Stomach (tissue), 9 donors: ENCODE results near the gene GCNA. TPM values are rescaled to one million over a fixed set of nuclear protein-coding genes. Genes with fewer than 3 reads are reported as not detected.
"Not testable (repeated sequence)": the region's sequence is repeated elsewhere in the genome, so short reads cannot be mapped to it uniquely, and the experiment has no call there.

Experiments used
- DNase-seq, 2 donors: peaks; one replicate each; pipeline versions ENCODE4 v3.0.0 to v3.0.0-alpha.2; 2013 to 2019
- H3K27ac ChIP-seq, 5 donors: fragments of 200-600 bp in 4 of 5; sonication (generic) in 4 of 5; one replicate each; pipeline ENCODE4 v1.5.1; 2013 to 2019; ENCODE audit warnings: mild to moderate bottlenecking in 1 of 5, moderate library complexity in 1 of 5
- H3K27me3 ChIP-seq, 3 donors: fragments of 200-600 bp; sonication (generic); one replicate each; pipeline ENCODE4 v1.5.1; 2017 to 2019; ENCODE audit warnings: mixed run types in 1 of 3
- H3K36me3 ChIP-seq, 4 donors: fragments of 200-600 bp; sonication (generic); 1 replicate in 3 of 4; 2 replicates in 1 of 4; pipeline ENCODE4 v1.5.1; 2016 to 2019
- H3K4me1 ChIP-seq, 4 donors: fragments of 200-600 bp; sonication (generic); one replicate each; pipeline ENCODE4 v1.5.1; 2016 to 2019
- H3K4me3 ChIP-seq, 4 donors: fragments of 200-600 bp; sonication (generic) in 3 of 4; one replicate each; pipeline ENCODE4 v1.5.1; 2016 to 2019; ENCODE audit warnings: mild to moderate bottlenecking in 1 of 4
- H3K9me3 ChIP-seq, 4 donors: fragments of 200-600 bp; sonication (generic); one replicate each; pipeline ENCODE4 v1.5.1; 2016 to 2019
- EP300 ChIP-seq: sonication (generic); formaldehyde crosslinking; IDR thresholded peaks from one replicate; pipeline ENCODE4 v1.6.1; 2017; ENCODE audit warnings: antibody characterized with exemption
- POLR2A ChIP-seq, 4 donors: fragments of 450-650 bp; IDR thresholded peaks; one replicate each; pipeline ENCODE4 v1.6.1; 2016; ENCODE audit warnings: antibody characterized with exemption in 4 of 4, control low read depth in 2 of 4, mild to moderate bottlenecking in 1 of 4, moderate library complexity in 1 of 4
- POLR2AphosphoS5 ChIP-seq, 3 donors: sonication (generic); formaldehyde crosslinking; IDR thresholded peaks; one replicate each; pipeline ENCODE4 v1.6.1; 2016; ENCODE audit warnings: antibody characterized with exemption in 3 of 3
- WGBS, 5 donors: extraction: QIAGEN DNeasy Blood & Tissue Kit in 3 of 5; methylation state at CpG; one replicate each; pipeline versions ENCODE4 v1.1.5 to v1.1.7; 2013 to 2018; 5-methylcytosine and 5-hydroxymethylcytosine counted together
- intact Hi-C: fragments of 100-400 bp; cut with DNase I; formaldehyde crosslinking; loops from one replicate; pipeline ENCODE4 v1.15.1; 2023; ENCODE audit warnings: low total_unique reads
- polyA plus RNA-seq, 3 donors: library from polyadenylated mRNA; stranded (reverse); fragments of 200-250 nt; gene quantifications; one replicate each; pipeline ENCODE4 v1.2.3, GENCODE V29; 2013
- total RNA-seq, 5 donors: library from RNA; depleted of rRNA; stranded (reverse); fragments of >200 nt; gene quantifications; one replicate each; pipeline versions ENCODE4 v1.1.0 to v1.2.3, GENCODE V29; 2014 to 2016
- TF ChIP-seq, protein P1 (sequence below), 7 experiments: fragments of 450-650 bp in 4 of 7; fragments of 200-600 bp in 3 of 7; sonication (generic) in 3 of 7; IDR thresholded peaks; one replicate each; pipeline ENCODE4 v1.5.1; 2016 to 2019; ENCODE audit warnings: antibody characterized with exemption in 7 of 7, control low read depth in 2 of 7, mild to moderate bottlenecking in 1 of 7
- donor health status: healthy with polysubstance abuse.
- donor health status: Bipolar disorder and iron deficiency.
- donor health status: healthy.

Gene GCNA
- total and polyA plus RNA-seq, 8 donors: 0.46 to 18.3 (median 2.0) TPM

DNA sequence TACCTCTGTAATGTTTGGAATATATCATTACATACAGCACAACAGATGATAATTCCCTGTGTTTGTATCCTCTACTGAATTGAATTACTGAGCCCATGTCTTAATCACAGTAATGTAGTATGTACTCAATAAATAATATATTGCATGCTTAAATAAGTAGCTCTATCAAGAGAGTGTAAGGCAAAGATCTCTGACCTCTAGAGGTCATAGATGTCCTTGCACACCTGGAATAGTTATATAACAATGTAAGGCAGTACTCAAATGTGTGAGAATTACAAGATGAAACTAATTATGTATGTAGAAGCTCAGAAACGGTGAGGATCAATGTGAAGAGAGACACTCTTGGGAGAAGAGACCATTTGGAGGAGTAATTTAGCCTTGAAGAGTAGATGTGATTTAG lies 14.3 kb upstream of the GCNA start:
- Histone ChIP-seq H3K4me3 (no peak overlapping the region), H3K4me1 (peaks cover 0 to 8% (median 0%) of the 10 kb centered on the region in 4 donors), H3K27ac (no peak overlapping the region), H3K36me3 (peaks cover 26 to 100% (median 100%) of the 10 kb centered on the region in 4 donors), H3K27me3 (no peaks in the 10 kb centered on the region), H3K9me3 (no peaks in the 10 kb centered on the region)
- no peak for DNase-seq
- no peak for TF ChIP-seq POLR2A (IDR thresholded peaks at IDR 0.05)
- TF ChIP-seq POLR2AphosphoS5 (IDR thresholded peaks at IDR 0.05): no peak
- TF ChIP-seq, protein P1, sequence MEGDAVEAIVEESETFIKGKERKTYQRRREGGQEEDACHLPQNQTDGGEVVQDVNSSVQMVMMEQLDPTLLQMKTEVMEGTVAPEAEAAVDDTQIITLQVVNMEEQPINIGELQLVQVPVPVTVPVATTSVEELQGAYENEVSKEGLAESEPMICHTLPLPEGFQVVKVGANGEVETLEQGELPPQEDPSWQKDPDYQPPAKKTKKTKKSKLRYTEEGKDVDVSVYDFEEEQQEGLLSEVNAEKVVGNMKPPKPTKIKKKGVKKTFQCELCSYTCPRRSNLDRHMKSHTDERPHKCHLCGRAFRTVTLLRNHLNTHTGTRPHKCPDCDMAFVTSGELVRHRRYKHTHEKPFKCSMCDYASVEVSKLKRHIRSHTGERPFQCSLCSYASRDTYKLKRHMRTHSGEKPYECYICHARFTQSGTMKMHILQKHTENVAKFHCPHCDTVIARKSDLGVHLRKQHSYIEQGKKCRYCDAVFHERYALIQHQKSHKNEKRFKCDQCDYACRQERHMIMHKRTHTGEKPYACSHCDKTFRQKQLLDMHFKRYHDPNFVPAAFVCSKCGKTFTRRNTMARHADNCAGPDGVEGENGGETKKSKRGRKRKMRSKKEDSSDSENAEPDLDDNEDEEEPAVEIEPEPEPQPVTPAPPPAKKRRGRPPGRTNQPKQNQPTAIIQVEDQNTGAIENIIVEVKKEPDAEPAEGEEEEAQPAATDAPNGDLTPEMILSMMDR (IDR thresholded peaks at IDR 0.05): no peak
- no peak for TF ChIP-seq EP300
- intact Hi-C loops: no loop called here
- WGBS, 5 donors: 30 to 84% (median 70%) methylated on average over 1 of the region's 1 CpG

- H3K4me3 ChIP-seq: no peak overlapping the region
- no peak overlapping the region for H3K27ac ChIP-seq
- WGBS, 5 donors: 50 to 72% (median 60%) methylated on average over 9 of the region's 9 CpGs
- H3K36me3 ChIP-seq: peaks cover 26 to 99% (median 98%) of the 10 kb centered on the region in 4 donors
- TF ChIP-seq, protein P1 (IDR thresholded peaks at IDR 0.05): no peak
- no peak for TF ChIP-seq POLR2AphosphoS5 (IDR thresholded peaks at IDR 0.05)
- TF ChIP-seq POLR2A (IDR thresholded peaks at IDR 0.05): no peak
- no peak for TF ChIP-seq EP300
- intact Hi-C loops: no loop called here
- H3K27me3 ChIP-seq: no peaks in the 10 kb centered on the region
- peaks cover 0 to 8% (median 0%) of the 10 kb centered on the region in 4 donors for H3K4me1 ChIP-seq
- no peaks in the 10 kb centered on the region for H3K9me3 ChIP-seq
- no peak for DNase-seq
Observed at GRCh38 chrX:71565474-71566041, 12.7 kb upstream of the GCNA start.

GRCh38 chrX:71571390-71571789 lies 6.8 kb upstream of the GCNA start:
- DNase-seq, H3K4me1 ChIP-seq, intact Hi-C loops, H3K27me3 ChIP-seq, H3K27ac ChIP-seq, H3K9me3 ChIP-seq, H3K4me3 ChIP-seq: not testable (repeated sequence)
- 81 to 90% (median 81%) methylated on average over 8 of the region's 8 CpGs for WGBS, 5 donors
- peaks cover 8 to 99% (median 97%) of the 10 kb centered on the region in 4 donors for H3K36me3 ChIP-seq

- Histone ChIP-seq H3K4me1 (no peaks in the 10 kb centered on the region), H3K27me3 (no peaks in the 10 kb centered on the region), H3K36me3 (peaks cover 8 to 89% (median 84%) of the 10 kb centered on the region in 4 donors), H3K4me3 (no peak overlapping the region), H3K27ac (no peak overlapping the region), H3K9me3 (no peaks in the 10 kb centered on the region)
- TF ChIP-seq POLR2A (IDR thresholded peaks at IDR 0.05): no peak
- TF ChIP-seq EP300: no peak
- TF ChIP-seq POLR2AphosphoS5 (IDR thresholded peaks at IDR 0.05): no peak
- TF ChIP-seq, protein P1 (IDR thresholded peaks at IDR 0.05): no peak
- 53 to 89% (median 66%) methylated on average over 2 of the region's 2 CpGs for WGBS, 5 donors
- intact Hi-C loops: no loop called here
- no peak for DNase-seq
Observed at GRCh38 chrX:71573590-71573989, 4.6 kb upstream of the GCNA start.

GRCh38 chrX:71577682-71578081 lies 555 bp upstream of the GCNA start:
- H3K4me1 ChIP-seq: no peaks in the 10 kb centered on the region
- no peak overlapping the region for H3K4me3 ChIP-seq
- H3K27ac ChIP-seq: no peak overlapping the region
- H3K9me3 ChIP-seq: no peaks in the 10 kb centered on the region
- intact Hi-C loops: no loop called here
- DNase-seq: no peak
- peaks cover 5 to 55% (median 46%) of the 10 kb centered on the region in 4 donors for H3K36me3 ChIP-seq
- H3K27me3 ChIP-seq: no peaks in the 10 kb centered on the region
- TF ChIP-seq POLR2A (IDR thresholded peaks at IDR 0.05) (no peak), POLR2AphosphoS5 (IDR thresholded peaks at IDR 0.05) (no peak), EP300 (no peak)
- TF ChIP-seq, protein P1 (IDR thresholded peaks at IDR 0.05): no peak
- WGBS, 5 donors: 36 to 81% (median 71%) methylated on average over 14 to 24 of the region's 24 CpGs
